Tibial nerve (tissue), 4 donors: ENCODE data around the gene ETS2.

Source experiments
- CTCF ChIP-seq, 5 experiments: fragments of 200-600 bp in 3 of 5; fragments of 450-650 bp in 2 of 5; sonication (generic) in 3 of 5; IDR thresholded peaks; one replicate each; pipeline ENCODE4 v1.5.1; 2016 to 2019; ENCODE audit warnings: antibody characterized with exemption in 5 of 5, mild to moderate bottlenecking in 3 of 5, moderate library complexity in 2 of 5
- EP300 ChIP-seq, 2 donors: sonication (generic); formaldehyde crosslinking; IDR thresholded peaks; one replicate each; pipeline ENCODE4 v1.6.1; 2017; ENCODE audit warnings: antibody characterized with exemption in 2 of 2, mild to moderate bottlenecking in 1 of 2
- POLR2A ChIP-seq, 2 donors: fragments of 450-650 bp; IDR thresholded peaks; one replicate each; pipeline ENCODE4 v1.6.1; 2017; ENCODE audit warnings: antibody characterized with exemption in 2 of 2, mild to moderate bottlenecking in 2 of 2, moderate library complexity in 2 of 2

- TF ChIP-seq CTCF (IDR thresholded peaks at IDR 0.05) (no peak), EP300 (IDR thresholded peaks at IDR 0.05) (no peak), POLR2A (IDR thresholded peaks at IDR 0.05) (no peak)
Measured at GRCh38 chr21:38815060-38815405, 9.3 kb downstream of the ETS2 start.
